HEK293T (cell line): Measurements from ENCODE around the gene ETFRF1.

Source experiments
- ARNT ChIP-seq: fragments of 450-650 bp; IDR thresholded peaks from 2 replicates; pipeline ENCODE4 v1.6.1; 2017; ENCODE audit warnings: mild to moderate bottlenecking
- CTBP1 ChIP-seq: fragments of 450-650 bp; IDR thresholded peaks from 2 replicates; pipeline ENCODE4 v1.6.1; 2016; ENCODE audit warnings: borderline replicate concordance
- FOXK2 ChIP-seq: fragments of 450-650 bp; IDR thresholded peaks from 2 replicates; pipeline ENCODE4 v1.6.1; 2016; ENCODE audit warnings: mild to moderate bottlenecking
- NFRKB ChIP-seq: fragments of 450-650 bp; IDR thresholded peaks from 2 replicates; pipeline ENCODE4 v1.6.1; 2016; ENCODE audit warnings: mild to moderate bottlenecking, moderate library complexity
- PKNOX1 ChIP-seq: fragments of 450-650 bp; IDR thresholded peaks from 2 replicates; pipeline ENCODE4 v1.6.1; 2016
- TARDBP ChIP-seq: fragments of 450-650 bp; IDR thresholded peaks from 2 replicates; pipeline ENCODE4 v1.6.1; 2016

DNA sequence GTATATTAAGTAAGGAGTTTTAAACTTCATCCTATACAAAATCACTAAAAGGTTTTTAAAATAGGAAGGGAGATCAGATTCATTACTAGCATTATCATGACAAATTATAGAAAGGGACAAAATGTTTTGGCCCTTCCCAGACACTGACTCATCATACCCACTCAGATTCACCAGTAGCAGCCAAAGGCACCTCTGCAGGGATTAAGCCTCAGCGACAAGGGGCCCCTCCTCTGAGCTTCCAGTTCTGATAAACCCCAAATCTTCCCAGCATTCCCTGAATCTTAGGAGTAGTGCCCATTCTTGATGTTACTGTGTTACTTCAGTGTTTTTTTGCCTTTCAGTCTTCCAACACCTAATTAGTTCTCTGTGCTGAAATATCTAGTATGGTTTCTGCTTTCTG, 41.2 kb downstream of the ETFRF1 start:
- TF ChIP-seq PKNOX1: no peak
- TF ChIP-seq ARNT: no peak
- TF ChIP-seq TARDBP: no peak
- no peak for TF ChIP-seq NFRKB
- TF ChIP-seq FOXK2: no peak
- TF ChIP-seq CTBP1: no peak
